ENCODE results near the gene MYL7.

DNA sequence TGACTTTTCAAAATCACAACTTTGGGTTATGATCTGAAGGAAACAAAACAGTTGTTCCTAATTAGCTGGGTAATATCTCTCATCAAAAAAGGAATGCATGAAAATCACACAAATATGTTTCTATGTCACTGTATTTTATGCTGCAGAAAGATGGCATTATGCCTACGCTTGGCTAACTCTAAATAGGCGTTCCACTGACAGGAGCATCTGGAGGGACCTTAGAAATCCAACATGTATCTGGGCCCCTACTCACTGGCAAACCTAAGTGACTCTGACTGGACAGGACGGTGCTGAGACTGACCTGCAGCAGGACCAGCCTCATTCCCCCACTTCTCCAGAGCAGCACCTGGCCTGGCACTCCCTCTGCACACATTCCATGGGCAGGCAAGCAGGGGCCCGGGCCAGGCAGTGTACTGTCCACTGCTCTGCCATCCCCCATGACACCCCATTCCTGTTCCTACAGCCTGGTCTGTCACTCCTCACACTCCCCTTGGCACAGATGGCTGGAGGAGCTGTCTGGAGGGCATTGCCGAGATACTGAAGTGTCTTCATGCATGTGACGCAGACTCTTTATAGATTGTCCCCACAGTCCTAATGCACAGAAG is 2.6 kb upstream of the MYL7 start:
- TF ChIP-seq, protein P1, sequence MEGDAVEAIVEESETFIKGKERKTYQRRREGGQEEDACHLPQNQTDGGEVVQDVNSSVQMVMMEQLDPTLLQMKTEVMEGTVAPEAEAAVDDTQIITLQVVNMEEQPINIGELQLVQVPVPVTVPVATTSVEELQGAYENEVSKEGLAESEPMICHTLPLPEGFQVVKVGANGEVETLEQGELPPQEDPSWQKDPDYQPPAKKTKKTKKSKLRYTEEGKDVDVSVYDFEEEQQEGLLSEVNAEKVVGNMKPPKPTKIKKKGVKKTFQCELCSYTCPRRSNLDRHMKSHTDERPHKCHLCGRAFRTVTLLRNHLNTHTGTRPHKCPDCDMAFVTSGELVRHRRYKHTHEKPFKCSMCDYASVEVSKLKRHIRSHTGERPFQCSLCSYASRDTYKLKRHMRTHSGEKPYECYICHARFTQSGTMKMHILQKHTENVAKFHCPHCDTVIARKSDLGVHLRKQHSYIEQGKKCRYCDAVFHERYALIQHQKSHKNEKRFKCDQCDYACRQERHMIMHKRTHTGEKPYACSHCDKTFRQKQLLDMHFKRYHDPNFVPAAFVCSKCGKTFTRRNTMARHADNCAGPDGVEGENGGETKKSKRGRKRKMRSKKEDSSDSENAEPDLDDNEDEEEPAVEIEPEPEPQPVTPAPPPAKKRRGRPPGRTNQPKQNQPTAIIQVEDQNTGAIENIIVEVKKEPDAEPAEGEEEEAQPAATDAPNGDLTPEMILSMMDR (IDR thresholded peaks at IDR 0.05 in 2 of 3, conservative IDR thresholded peaks at IDR 0.05 in 1 of 3; ENCODE audit: borderline replicate concordance in 1 of 3, insufficient read depth in 1 of 3, low read depth in 2 of 3, low read length in 2 of 3): no peak
- no peak for TF ChIP-seq POLR2A (IDR thresholded peaks at IDR 0.05; ENCODE audit: borderline replicate concordance, extremely low read depth, insufficient read depth, insufficient read length)
- no peak for TF ChIP-seq JUND (IDR thresholded peaks at IDR 0.05)
- no peak for TF ChIP-seq FOSL1 (IDR thresholded peaks at IDR 0.05; ENCODE audit: low read depth)
- no peak for TF ChIP-seq TCF7L2 (IDR thresholded peaks at IDR 0.05; ENCODE audit: borderline replicate concordance, extremely low read depth, insufficient read depth, insufficient read length)

Data from HCT116 (cell line).